MM.1S (cell line): Measurements from ENCODE around the gene HOXD4.
A peak's percentile ranks its signal among the peaks of the same experiment; 100 is the strongest.

Experiments
- DNase-seq: peaks from one replicate; pipeline ENCODE4 v3.0.0-alpha.2; 2015
- H2AFZ ChIP-seq: fragments of 300-600 bp; sonication (generic); 2 replicates; pipeline ENCODE4 v1.6.0; 2016; ENCODE audit warnings: antibody characterized with exemption, low read length
- H3F3A ChIP-seq: fragments of 300-600 bp; sonication (generic); 2 replicates; pipeline ENCODE4 v1.6.1; 2016; ENCODE audit warnings: mild to moderate bottlenecking, antibody characterized with exemption, low read length, moderate library complexity, mixed read lengths; ENCODE audit not compliant: insufficient read depth
- H3K27ac ChIP-seq: fragments of 300-600 bp; sonication (generic); 2 replicates; pipeline ENCODE4 v1.5.1; 2016; ENCODE audit warnings: mild to moderate bottlenecking, low read length
- H3K27me3 ChIP-seq: fragments of 300-600 bp; sonication (generic); replicated peaks from 2 replicates; pipeline ENCODE4 v1.6.0; 2016; ENCODE audit warnings: low read length; ENCODE audit not compliant: insufficient read depth
- H3K36me3 ChIP-seq: fragments of 300-600 bp; sonication (generic); replicated peaks from 2 replicates; pipeline ENCODE4 v1.6.1; 2016; ENCODE audit warnings: mild to moderate bottlenecking, low read length, mixed read lengths; ENCODE audit not compliant: insufficient read depth
- H3K4me1 ChIP-seq: fragments of 300-600 bp; sonication (generic); 2 replicates; pipeline ENCODE4 v1.6.1; 2016; ENCODE audit warnings: low read length, mixed read lengths
- H3K4me2 ChIP-seq: fragments of 300-600 bp; sonication (generic); 2 replicates; pipeline ENCODE4 v1.6.0; 2016; ENCODE audit warnings: low read depth, low read length
- H3K4me3 ChIP-seq: fragments of 300-600 bp; sonication (generic); 2 replicates; pipeline ENCODE4 v1.5.1; 2016; ENCODE audit warnings: low read length, mixed read lengths
- H3K79me2 ChIP-seq: fragments of 300-600 bp; sonication (generic); 2 replicates; pipeline ENCODE4 v1.6.1; 2016; ENCODE audit warnings: mixed run types, low read length, mixed read lengths
- H3K9ac ChIP-seq: fragments of 300-600 bp; sonication (generic); 2 replicates; pipeline ENCODE4 v1.6.1; 2016; ENCODE audit warnings: low read length, mixed read lengths
- H3K9me2 ChIP-seq: fragments of 300-600 bp; sonication (generic); replicated peaks from 2 replicates; pipeline ENCODE4 v1.6.1; 2016; ENCODE audit warnings: mild to moderate bottlenecking, low read length, mixed read lengths; ENCODE audit not compliant: insufficient read depth
- H3K9me3 ChIP-seq: fragments of 300-600 bp; sonication (generic); replicated peaks from 2 replicates; pipeline ENCODE4 v1.6.1; 2016; ENCODE audit warnings: mild to moderate bottlenecking, low read length, mixed read lengths; ENCODE audit not compliant: insufficient read depth
- H4K20me1 ChIP-seq: fragments of 300-600 bp; sonication (generic); 2 replicates; pipeline ENCODE4 v1.6.1; 2016; ENCODE audit warnings: mild to moderate bottlenecking, low read length, moderate library complexity, mixed read lengths; ENCODE audit not compliant: insufficient read depth
- CTCF ChIP-seq: fragments of 300-600 bp; sonication (generic); IDR thresholded peaks from 2 replicates; pipeline ENCODE4 v1.5.1; 2016; ENCODE audit warnings: antibody characterized with exemption, low read length, mixed read lengths
- EZH2 ChIP-seq: fragments of 300-600 bp; sonication (generic); optimal IDR thresholded peaks from 2 replicates; pipeline ENCODE3; 2017; ENCODE audit warnings: low read depth, mild to moderate bottlenecking, antibody characterized with exemption, low read length, mixed read lengths
- EZH2phosphoT487 ChIP-seq: fragments of 300-600 bp; sonication (generic); IDR thresholded peaks from 2 replicates; pipeline ENCODE4 v1.6.1; 2018; ENCODE audit warnings: antibody characterized with exemption, low read length

HOXD4 gene

GRCh38 chr2:176188774-176189680 lies 37.7 kb downstream of the HOXD4 start:
- Histone ChIP-seq H3K4me1 (no peaks in the 10 kb centered on the region), H3K27ac (no peak overlapping the region), H3K4me3 (peak overlapping the region; percentile 73), H3K9me3 (no peaks in the 10 kb centered on the region), H3K9me2 (no peaks in the 10 kb centered on the region), H3K79me2 (no peaks in the 10 kb centered on the region), H3F3A (no peaks in the 10 kb centered on the region), H3K36me3 (no peaks in the 10 kb centered on the region), H3K4me2 (peak overlapping the region; percentile 73; the same call in 1 of the 2 replicates), H3K27me3 (no peaks in the 10 kb centered on the region), H3K9ac (no peak overlapping the region), H2AFZ (peak overlapping the region; percentile 83; the same call in 1 of the 2 replicates), H4K20me1 (no peaks in the 10 kb centered on the region)
- no peak for DNase-seq
- TF ChIP-seq EZH2 (no peak), CTCF (no peak), EZH2phosphoT487 (no peak)

- H3K4me1 ChIP-seq: no peaks in the 10 kb centered on the region
- no peak overlapping the region for H3K27ac ChIP-seq
- no peaks in the 10 kb centered on the region for H3K27me3 ChIP-seq
- H3K9ac ChIP-seq: no peak overlapping the region
- H3K9me3 ChIP-seq: no peaks in the 10 kb centered on the region
- no peak overlapping the region for H3K4me2 ChIP-seq
- H3F3A ChIP-seq: no peaks in the 10 kb centered on the region
- no peaks in the 10 kb centered on the region for H3K36me3 ChIP-seq
- DNase-seq: no peak
- H3K4me3 ChIP-seq: no peak overlapping the region
- no peaks in the 10 kb centered on the region for H3K9me2 ChIP-seq
- no peak for TF ChIP-seq EZH2
- TF ChIP-seq CTCF: no peak
- no peak for TF ChIP-seq EZH2phosphoT487
- H2AFZ ChIP-seq: no peak overlapping the region
- no peaks in the 10 kb centered on the region for H4K20me1 ChIP-seq
- H3K79me2 ChIP-seq: no peaks in the 10 kb centered on the region
Observed at GRCh38 chr2:176189681-176190641, 38.6 kb downstream of the HOXD4 start.

- H3K27me3 ChIP-seq: no peaks in the 10 kb centered on the region
- no peaks in the 10 kb centered on the region for H3K79me2 ChIP-seq
- no peaks in the 10 kb centered on the region for H3K9me3 ChIP-seq
- no peaks in the 10 kb centered on the region for H3K36me3 ChIP-seq
- H3K27ac ChIP-seq: no peak overlapping the region
- no peaks in the 10 kb centered on the region for H3K4me1 ChIP-seq
- no peak for DNase-seq
- H3F3A ChIP-seq: no peaks in the 10 kb centered on the region
- no peak overlapping the region for H3K4me2 ChIP-seq
- H3K9ac ChIP-seq: no peak overlapping the region
- no peaks in the 10 kb centered on the region for H3K9me2 ChIP-seq
- H2AFZ ChIP-seq: no peak overlapping the region
- no peaks in the 10 kb centered on the region for H4K20me1 ChIP-seq
- TF ChIP-seq CTCF (no peak), EZH2phosphoT487 (no peak), EZH2 (no peak)
- no peak overlapping the region for H3K4me3 ChIP-seq
Observed at GRCh38 chr2:176192351-176192750, 41.0 kb downstream of the HOXD4 start.
